Kidney epithelial cell (primary cell): ENCODE data around the gene NOL4L. TPM values are rescaled to one million over a fixed set of nuclear protein-coding genes. Genes with fewer than 3 reads are reported as not detected.

Source experiments
- DNase-seq: peaks from one replicate; pipeline ENCODE4 v3.0.0-alpha.2; 2010; ENCODE audit warnings: low read depth
- H3K27me3 ChIP-seq: 2 replicates; pipeline ENCODE4 v1.6.0; 2011; ENCODE audit warnings: low read length; ENCODE audit not compliant: control insufficient read depth, insufficient read depth
- H3K36me3 ChIP-seq: 2 replicates; pipeline ENCODE4 v1.5.1; 2011; ENCODE audit warnings: low read length; ENCODE audit not compliant: control insufficient read depth, insufficient read depth
- H3K4me3 ChIP-seq: 2 replicates; pipeline ENCODE4 v1.5.1; 2011; ENCODE audit warnings: low read depth, mild to moderate bottlenecking, control low read depth, low read length
- CTCF ChIP-seq: IDR thresholded peaks from 2 replicates; pipeline ENCODE4 v1.5.1; 2011; ENCODE audit warnings: mild to moderate bottlenecking, moderate library complexity, low read length, control low read depth, inconsistent platforms; ENCODE audit not compliant: insufficient read depth, poor library complexity, severe bottlenecking
- total RNA-seq: library from RNA; depleted of rRNA; stranded (reverse); fragments of >200 nt; gene quantifications from 2 replicates; pipeline ENCODE4 v1.2.3, GENCODE V29; 2015

The NOL4L gene
- total RNA-seq, 1 donor from 2014 or later: 31.4 TPM

GRCh38 chr20:32533732-32534131 lies 51.4 kb downstream of the NOL4L start:
- peaks cover 18% of the 10 kb centered on the region for H3K27me3 ChIP-seq
- H3K36me3 ChIP-seq: no peaks in the 10 kb centered on the region
- no peak for DNase-seq
- H3K4me3 ChIP-seq: no peak overlapping the region
- no peak for TF ChIP-seq CTCF

- H3K36me3 ChIP-seq: no peaks in the 10 kb centered on the region
- no peak for TF ChIP-seq CTCF
- DNase-seq: no peak
Observed at GRCh38 chr20:32532246-32532645, 52.9 kb downstream of the NOL4L start.

GRCh38 chr20:32528905-32529670 lies 56.0 kb downstream of the NOL4L start:
- no peak for TF ChIP-seq CTCF
- Histone ChIP-seq H3K27me3 (peaks cover 12% of the 10 kb centered on the region), H3K36me3 (no peaks in the 10 kb centered on the region), H3K4me3 (no peak overlapping the region)
- no peak for DNase-seq

More at GRCh38 chr20:32532246-32532645, 52.9 kb downstream of the NOL4L start:
- Histone ChIP-seq H3K27me3 (peaks cover 13% of the 10 kb centered on the region), H3K4me3 (no peak overlapping the region)

DNA sequence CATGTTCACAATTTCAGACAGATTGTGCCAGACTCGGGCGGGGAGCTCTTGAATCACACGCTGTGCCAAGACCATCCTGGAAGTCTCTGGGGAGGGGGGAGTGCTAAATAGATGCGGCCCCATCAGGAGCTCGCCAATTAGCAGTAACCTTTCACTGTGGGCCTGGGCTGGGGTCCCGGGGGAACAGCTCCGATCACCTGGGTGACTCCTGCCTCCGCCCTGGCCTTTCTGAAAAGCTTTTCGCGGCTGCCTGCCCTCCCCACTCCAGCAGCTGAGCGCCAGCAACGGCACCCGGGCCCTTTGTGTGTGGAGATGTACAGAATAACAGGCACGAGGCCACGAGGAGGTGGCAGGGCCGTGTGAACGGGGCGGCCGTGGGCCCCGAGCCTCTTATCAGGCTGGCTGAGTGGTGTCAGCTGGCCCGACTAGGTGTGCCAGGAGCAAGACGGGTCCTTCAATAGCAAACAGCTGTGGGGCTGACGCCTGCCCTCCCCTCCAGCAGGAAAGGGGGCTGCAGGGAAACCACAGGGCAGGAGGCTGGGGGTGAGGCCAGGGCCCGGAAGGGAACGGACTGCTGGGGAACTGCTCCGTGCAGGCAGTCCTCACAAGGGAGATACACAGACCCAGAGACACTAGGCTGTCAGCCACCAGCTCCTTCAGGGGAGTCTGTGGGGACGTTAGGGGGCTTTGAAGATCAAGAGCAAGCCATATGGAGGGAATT lies 56.8 kb downstream of the NOL4L start:
- no peak for TF ChIP-seq CTCF
- no peak for DNase-seq
- H3K27me3 ChIP-seq: peaks cover 10% of the 10 kb centered on the region
- no peaks in the 10 kb centered on the region for H3K36me3 ChIP-seq
- H3K4me3 ChIP-seq: no peak overlapping the region

DNA sequence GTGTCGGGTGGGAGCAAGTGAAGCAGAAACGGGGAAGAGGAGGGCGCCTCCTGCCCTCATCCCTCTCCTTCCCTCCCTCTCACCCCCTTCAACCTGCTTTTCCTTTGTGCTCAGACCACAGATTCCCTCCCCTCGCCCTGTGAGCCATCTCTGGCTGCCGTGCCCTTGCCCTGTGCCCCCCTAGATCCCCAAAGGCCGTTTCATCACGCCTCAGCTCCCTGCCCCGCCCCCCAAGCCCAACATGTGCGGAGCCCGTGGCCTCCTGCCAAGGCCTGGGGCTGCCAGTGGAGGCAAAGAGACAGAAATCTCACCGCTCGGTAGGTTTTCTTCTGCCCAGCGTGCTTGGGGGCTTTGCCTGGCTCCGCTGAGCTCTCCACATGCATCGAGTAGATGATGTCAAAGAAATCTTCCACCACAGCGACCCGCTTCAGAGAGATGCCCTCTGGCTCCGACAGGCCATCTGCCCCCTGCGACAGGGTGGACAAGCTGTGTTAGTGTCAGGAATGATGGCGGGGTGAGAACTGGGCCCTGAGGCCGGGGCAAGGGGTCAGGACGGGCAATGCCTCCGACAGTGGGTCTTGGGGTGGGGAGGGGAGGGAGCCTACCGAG lies 57.6 kb downstream of the NOL4L start:
- TF ChIP-seq CTCF: no peak
- H3K4me3 ChIP-seq: no peak overlapping the region
- H3K36me3 ChIP-seq: no peaks in the 10 kb centered on the region
- DNase-seq: no peak
- peaks cover 10% of the 10 kb centered on the region for H3K27me3 ChIP-seq
